A549 (cell line): ENCODE data around the gene KRTAP12-2. TPM values are rescaled to one million over a fixed set of nuclear protein-coding genes. Genes with fewer than 3 reads are reported as not detected.
"Not testable (repeated sequence)": the region's sequence is repeated elsewhere in the genome, so short reads cannot be mapped to it uniquely, and the experiment has no call there.

Experiments used
- ATAC-seq, 2 experiments: fragments of 200-7000 bp in 1 of 2; fragments of >200 bp in 1 of 2; cut with Nextera tagmentation in 1 of 2; cut with Tn5 transposase in 1 of 2; 3 replicates each; pipeline versions ENCODE4 v1.8.0 to v1.9.1; 2018 to 2020; ENCODE audit warnings: mild to moderate bottlenecking in 1 of 2, moderate library complexity in 1 of 2
- CTCF ChIA-PET: fragments of 300-600 bp; sonication (Branson Sonifier 250); formaldehyde crosslinking; extraction: SDS; loops from one replicate; lab custom pipeline; 2021; ENCODE audit warnings: antibody characterized with exemption, inconsistent platforms; lab: Yijun Ruan, JAX
- POLR2A ChIA-PET: fragments of 350-600 bp; formaldehyde crosslinking; extraction: SDS; loops from one replicate; lab custom pipeline; 2021; ENCODE audit warnings: antibody characterized with exemption, inconsistent platforms; lab: Yijun Ruan, JAX
- DNase-seq, 2 experiments: peaks; one replicate each; pipeline versions ENCODE4 v3.0.0 to v3.0.0-alpha.2; 2011 to 2016; ENCODE audit warnings: low read depth in 1 of 2, low spot score in 1 of 2
- FAIRE-seq: peaks from 2 replicates; lab custom pipeline; 2011; peaks lifted over from hg19 to GRCh38; lab: Jason Lieb, UNC
- H3K27ac ChIP-seq, 2 experiments: fragments of >200 bp; sonication (Bioruptor Twin); formaldehyde crosslinking; 3 replicates each; pipeline ENCODE4 v1.5.1; 2016 to 2017
- H3K4me1 ChIP-seq: fragments of >200 bp; sonication (Bioruptor Twin); formaldehyde crosslinking; 3 replicates; pipeline ENCODE4 v1.6.1; 2016
- H3K4me2 ChIP-seq: fragments of >200 bp; sonication (Bioruptor Twin); formaldehyde crosslinking; 3 replicates; pipeline ENCODE4 v1.6.1; 2016
- H3K4me3 ChIP-seq: fragments of >200 bp; sonication (Bioruptor Twin); formaldehyde crosslinking; 3 replicates; pipeline ENCODE4 v1.5.1; 2016
- H3K9me3 ChIP-seq: fragments of >200 bp; sonication (Bioruptor Twin); formaldehyde crosslinking; 3 replicates; pipeline ENCODE4 v1.6.1; 2016
- CBX2 ChIP-seq: fragments of 200-600 bp; sonication (generic); IDR thresholded peaks from 2 replicates; pipeline ENCODE4 v1.6.1; 2016; ENCODE audit warnings: low read depth, mild to moderate bottlenecking, borderline replicate concordance
- CBX8 ChIP-seq: fragments of 200-600 bp; sonication (generic); IDR thresholded peaks from 2 replicates; pipeline ENCODE4 v1.6.1; 2016
- CHD2 ChIP-seq: fragments of 150-350 bp; IDR thresholded peaks from 2 replicates; pipeline ENCODE4 v1.6.1; 2014; ENCODE audit warnings: low read length; ENCODE audit not compliant: partially characterized antibody
- CHD4 ChIP-seq: fragments of 200-600 bp; sonication (generic); IDR thresholded peaks from 2 replicates; pipeline ENCODE4 v1.6.1; 2016; ENCODE audit warnings: antibody characterized with exemption, mild to moderate bottlenecking, borderline replicate concordance
- EHF ChIP-seq: fragments of 250-450 bp; sonication (Bioruptor Pico); IDR thresholded peaks from 2 replicates; pipeline ENCODE4 v1.5.0; 2020; ENCODE audit warnings: mild to moderate bottlenecking
- FOSB ChIP-seq: fragments of 250-450 bp; sonication (Bioruptor Pico); IDR thresholded peaks from 2 replicates; pipeline ENCODE4 v1.5.0; 2020; ENCODE audit warnings: mild to moderate bottlenecking, moderate library complexity
- FOXS1 ChIP-seq: fragments of 250-450 bp; sonication (Bioruptor Pico); IDR thresholded peaks from 2 replicates; pipeline ENCODE4 v1.5.0; 2020; ENCODE audit warnings: mild to moderate bottlenecking, moderate library complexity
- GATA3 ChIP-seq: IDR thresholded peaks from 2 replicates; pipeline ENCODE4 v1.6.1; 2012; ENCODE audit warnings: borderline replicate concordance
- HDAC2 ChIP-seq: fragments of 200-600 bp; sonication (generic); IDR thresholded peaks from 2 replicates; pipeline ENCODE4 v1.6.1; 2016
- HEYL ChIP-seq: fragments of 250-450 bp; sonication (Bioruptor Pico); IDR thresholded peaks from 2 replicates; pipeline ENCODE4 v1.8.0; 2021; ENCODE audit warnings: mild to moderate bottlenecking, moderate library complexity
- HOXA7 ChIP-seq: fragments of 250-450 bp; sonication (Bioruptor Pico); IDR thresholded peaks from 2 replicates; pipeline ENCODE4 v1.5.0; 2020; ENCODE audit warnings: mild to moderate bottlenecking, moderate library complexity
- HOXB13 ChIP-seq: fragments of 250-450 bp; sonication (Bioruptor Pico); IDR thresholded peaks from 2 replicates; pipeline ENCODE4 v1.5.0; 2020; ENCODE audit warnings: low read depth, mild to moderate bottlenecking, moderate library complexity
- JUN ChIP-seq, 2 experiments: fragments of >200 bp; sonication (Bioruptor Twin); formaldehyde crosslinking; IDR thresholded peaks; 2 replicates in 1 of 2; 3 replicates in 1 of 2; pipeline ENCODE4 v1.6.1; 2016 to 2017
- JUNB ChIP-seq: fragments of >200 bp; sonication (Bioruptor Twin); formaldehyde crosslinking; IDR thresholded peaks from 2 replicates; pipeline ENCODE4 v1.6.1; 2016
- KDM5A ChIP-seq: fragments of 200-600 bp; sonication (generic); IDR thresholded peaks from 2 replicates; pipeline ENCODE4 v1.6.1; 2016; ENCODE audit warnings: antibody characterized with exemption, mild to moderate bottlenecking
- MAFK ChIP-seq: fragments of 450-650 bp; IDR thresholded peaks from 2 replicates; pipeline ENCODE4 v1.6.1; 2014; ENCODE audit not compliant: partially characterized antibody
- NPAS2 ChIP-seq: fragments of 250-450 bp; sonication (Bioruptor Pico); IDR thresholded peaks from 2 replicates; pipeline ENCODE4 v1.8.0; 2022; ENCODE audit warnings: mild to moderate bottlenecking, moderate library complexity, borderline replicate concordance
- RCOR1 ChIP-seq: fragments of 150-350 bp; IDR thresholded peaks from 2 replicates; pipeline ENCODE4 v1.6.1; 2014; ENCODE audit warnings: antibody characterized with exemption, low read length, low read depth
- SMC3 ChIP-seq: fragments of >200 bp; sonication (Bioruptor Twin); formaldehyde crosslinking; IDR thresholded peaks from 3 replicates; pipeline ENCODE4 v1.6.1; 2018; ENCODE audit warnings: inconsistent platforms
- WGBS: methylation state at CpG from one replicate; pipeline ENCODE4 v1.1.6; 2017; ENCODE audit errors: missing lambda C conversion rate; 5-methylcytosine and 5-hydroxymethylcytosine counted together
- polyA plus RNA-seq, 4 experiments: library from polyadenylated mRNA; depleted of rRNA in 3 of 4; stranded (reverse); fragments of >200 nt; fragmentation: RNase III in 1 of 4; extraction: RNeasy Plus Mini Kit Qiagen cat#74134 plus additional on column Dnase treatment in 1 of 4; gene quantifications; 2 replicates in 3 of 4; 3 replicates in 1 of 4; pipeline ENCODE4 v1.2.3, GENCODE V29; 2011 to 2017
- TF ChIP-seq, protein P1 (sequence below): fragments of >200 bp; sonication (Bioruptor Twin); formaldehyde crosslinking; IDR thresholded peaks from 3 replicates; pipeline ENCODE4 v1.6.1; 2016
- TF ChIP-seq, protein P2 (sequence below): fragments of 250-450 bp; sonication (Bioruptor Pico); IDR thresholded peaks from 2 replicates; pipeline ENCODE4 v1.5.0; 2020; ENCODE audit warnings: low read depth, mild to moderate bottlenecking, moderate library complexity
- TF ChIP-seq, protein P3 (sequence below): fragments of 150-350 bp; IDR thresholded peaks from 2 replicates; pipeline ENCODE4 v1.6.1; 2014; ENCODE audit warnings: low read depth, mild to moderate bottlenecking, low read length
- TF ChIP-seq, protein P4 (sequence below): IDR thresholded peaks from 2 replicates; pipeline ENCODE4 v1.6.1; 2012

KRTAP12-2 gene
- polyA plus RNA-seq, 2 of the 4 experiments (the other 2 are of a cell fraction): not detected

DNA sequence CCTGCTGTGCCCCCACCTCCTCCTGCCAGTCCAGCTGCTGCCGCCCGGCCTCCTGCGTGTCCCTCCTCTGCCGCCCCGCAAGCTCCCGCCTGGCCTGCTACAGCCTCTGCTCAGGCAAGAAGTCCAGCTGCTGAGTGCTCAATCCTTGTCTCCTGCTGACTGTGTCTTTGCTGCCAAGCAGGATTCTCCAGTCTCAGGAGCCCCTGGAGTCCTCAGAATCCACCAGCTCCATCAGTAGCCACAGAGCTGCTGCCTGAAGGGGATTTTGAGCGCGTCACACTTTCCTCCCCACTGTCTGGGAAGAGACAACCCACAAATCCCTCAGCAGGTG is 19.5 kb downstream of the KRTAP12-2 start:
- Histone ChIP-seq H3K4me3 (no peak overlapping the region), H3K4me2 (no peak overlapping the region), H3K4me1 (no peaks in the 10 kb centered on the region), H3K27ac (no peak overlapping the region), H3K9me3 (peaks cover 5% of the 10 kb centered on the region; the same call in 1 of the 3 replicates)
- DNase-seq: no peak
- ATAC-seq: no peak
- ChIA-PET CTCF (no interaction called here), POLR2A (no interaction called here)
- no peak for FAIRE-seq
- WGBS: 79% methylated on average over 8 of the region's 8 CpGs
- no peak for TF ChIP-seq FOXS1 (CRISPR knock-in tag)
- no peak for TF ChIP-seq GATA3
- TF ChIP-seq, protein P1, sequence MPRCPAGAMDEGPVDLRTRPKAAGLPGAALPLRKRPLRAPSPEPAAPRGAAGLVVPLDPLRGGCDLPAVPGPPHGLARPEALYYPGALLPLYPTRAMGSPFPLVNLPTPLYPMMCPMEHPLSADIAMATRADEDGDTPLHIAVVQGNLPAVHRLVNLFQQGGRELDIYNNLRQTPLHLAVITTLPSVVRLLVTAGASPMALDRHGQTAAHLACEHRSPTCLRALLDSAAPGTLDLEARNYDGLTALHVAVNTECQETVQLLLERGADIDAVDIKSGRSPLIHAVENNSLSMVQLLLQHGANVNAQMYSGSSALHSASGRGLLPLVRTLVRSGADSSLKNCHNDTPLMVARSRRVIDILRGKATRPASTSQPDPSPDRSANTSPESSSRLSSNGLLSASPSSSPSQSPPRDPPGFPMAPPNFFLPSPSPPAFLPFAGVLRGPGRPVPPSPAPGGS: no peak
- TF ChIP-seq, protein P2, sequence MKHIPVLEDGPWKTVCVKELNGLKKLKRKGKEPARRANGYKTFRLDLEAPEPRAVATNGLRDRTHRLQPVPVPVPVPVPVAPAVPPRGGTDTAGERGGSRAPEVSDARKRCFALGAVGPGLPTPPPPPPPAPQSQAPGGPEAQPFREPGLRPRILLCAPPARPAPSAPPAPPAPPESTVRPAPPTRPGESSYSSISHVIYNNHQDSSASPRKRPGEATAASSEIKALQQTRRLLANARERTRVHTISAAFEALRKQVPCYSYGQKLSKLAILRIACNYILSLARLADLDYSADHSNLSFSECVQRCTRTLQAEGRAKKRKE (CRISPR knock-in tag): no peak
- TF ChIP-seq JUNB: no peak
- no peak for TF ChIP-seq EHF
- TF ChIP-seq RCOR1: no peak
- no peak for TF ChIP-seq SMC3
- no peak for TF ChIP-seq CHD2
- no peak for TF ChIP-seq FOSB (CRISPR knock-in tag)
- TF ChIP-seq JUN (IDR thresholded peaks at IDR 0.05): no peak
- no peak for TF ChIP-seq HEYL (CRISPR knock-in tag)
- no peak for TF ChIP-seq NPAS2 (CRISPR knock-in tag)
- TF ChIP-seq, protein P3, sequence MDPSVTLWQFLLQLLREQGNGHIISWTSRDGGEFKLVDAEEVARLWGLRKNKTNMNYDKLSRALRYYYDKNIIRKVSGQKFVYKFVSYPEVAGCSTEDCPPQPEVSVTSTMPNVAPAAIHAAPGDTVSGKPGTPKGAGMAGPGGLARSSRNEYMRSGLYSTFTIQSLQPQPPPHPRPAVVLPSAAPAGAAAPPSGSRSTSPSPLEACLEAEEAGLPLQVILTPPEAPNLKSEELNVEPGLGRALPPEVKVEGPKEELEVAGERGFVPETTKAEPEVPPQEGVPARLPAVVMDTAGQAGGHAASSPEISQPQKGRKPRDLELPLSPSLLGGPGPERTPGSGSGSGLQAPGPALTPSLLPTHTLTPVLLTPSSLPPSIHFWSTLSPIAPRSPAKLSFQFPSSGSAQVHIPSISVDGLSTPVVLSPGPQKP: no peak
- no peak for TF ChIP-seq CBX2
- no peak for TF ChIP-seq HOXB13 (CRISPR knock-in tag)

DNA sequence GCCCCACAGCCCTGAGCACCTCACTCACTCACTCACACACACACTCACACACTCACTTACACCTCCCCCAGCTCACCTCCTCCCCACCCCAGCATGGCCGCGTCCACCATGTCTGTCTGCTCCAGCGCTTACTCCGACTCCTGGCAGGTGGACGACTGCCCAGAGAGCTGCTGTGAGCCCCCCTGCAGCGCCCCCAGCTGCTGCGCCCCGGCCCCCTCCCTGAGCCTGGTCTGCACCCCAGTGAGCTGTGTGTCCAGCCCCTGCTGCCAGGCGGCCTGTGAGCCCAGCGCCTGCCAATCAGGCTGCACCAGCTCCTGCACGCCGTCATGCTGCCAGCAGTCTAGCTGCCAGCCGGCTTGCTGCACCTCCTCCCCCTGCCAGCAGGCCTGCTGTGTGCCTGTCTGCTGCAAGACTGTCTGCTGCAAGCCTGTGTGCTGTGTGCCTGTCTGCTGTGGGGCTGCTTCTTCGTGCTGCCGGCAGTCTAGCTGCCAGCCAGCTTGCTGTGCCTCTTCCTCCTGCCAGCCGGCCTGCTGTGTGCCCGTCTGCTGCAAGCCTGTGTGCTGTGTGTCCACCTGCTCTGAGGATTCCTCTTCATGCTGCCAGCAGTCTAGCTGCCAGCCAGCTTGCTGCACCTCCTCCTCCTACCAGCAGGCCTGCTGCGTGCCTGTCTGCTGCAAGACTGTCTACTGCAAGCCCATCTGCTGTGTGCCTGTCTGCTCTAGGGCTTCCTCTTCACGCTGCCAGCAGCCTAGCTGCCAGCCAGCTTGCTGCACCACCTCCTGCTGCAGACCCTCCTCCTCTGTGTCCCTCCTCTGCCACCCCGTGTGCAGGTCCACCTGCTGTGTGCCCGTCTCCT is 20.1 kb downstream of the KRTAP12-2 start, which contains the start of gene KRTAP10-11:
TSS of gene KRTAP10-11 (plus strand) at position 49 of the 856 bp plus-strand sequence. CDS start at position 94, 45 bp downstream.
- WGBS: 12% methylated on average over 5 of the region's 21 CpGs
- H3K4me1 ChIP-seq, H3K4me3 ChIP-seq, FAIRE-seq, ATAC-seq, H3K4me2 ChIP-seq, H3K9me3 ChIP-seq, H3K27ac ChIP-seq, POLR2A ChIA-PET, CTCF ChIA-PET, DNase-seq: not testable (repeated sequence)

DNA sequence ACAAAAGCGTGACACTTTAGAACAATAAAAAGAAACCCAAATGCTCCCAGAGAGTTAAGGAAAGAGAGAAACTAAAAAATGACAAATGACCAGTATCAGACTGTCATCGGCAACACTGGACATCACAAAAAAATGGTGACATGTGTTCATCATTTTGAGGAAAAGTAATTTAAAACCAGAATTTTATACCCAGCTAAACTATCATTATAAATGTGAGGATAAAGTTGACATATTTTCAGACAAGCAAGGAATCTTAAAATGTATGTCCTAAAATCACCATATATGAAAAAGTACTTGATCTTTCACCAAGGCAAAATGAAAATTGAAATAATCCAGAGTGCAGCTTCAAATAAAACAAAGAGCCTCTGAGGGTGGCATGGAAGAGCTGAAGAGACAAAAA is 21.8 kb downstream of the KRTAP12-2 start:
- no peak overlapping the region for H3K4me2 ChIP-seq
- H3K9me3 ChIP-seq: peaks cover 9% of the 10 kb centered on the region; the same call in 2 of the 3 replicates
- ATAC-seq: no peak
- TF ChIP-seq EHF: no peak
- TF ChIP-seq CBX8: no peak
- TF ChIP-seq, protein P2 (CRISPR knock-in tag): no peak
- no peak for TF ChIP-seq CHD4
- no peak for TF ChIP-seq KDM5A
- no peak for TF ChIP-seq RCOR1
- TF ChIP-seq, protein P1: no peak
- TF ChIP-seq MAFK: no peak
- TF ChIP-seq HDAC2: no peak
- TF ChIP-seq HOXB13 (CRISPR knock-in tag): no peak
- TF ChIP-seq, protein P4, sequence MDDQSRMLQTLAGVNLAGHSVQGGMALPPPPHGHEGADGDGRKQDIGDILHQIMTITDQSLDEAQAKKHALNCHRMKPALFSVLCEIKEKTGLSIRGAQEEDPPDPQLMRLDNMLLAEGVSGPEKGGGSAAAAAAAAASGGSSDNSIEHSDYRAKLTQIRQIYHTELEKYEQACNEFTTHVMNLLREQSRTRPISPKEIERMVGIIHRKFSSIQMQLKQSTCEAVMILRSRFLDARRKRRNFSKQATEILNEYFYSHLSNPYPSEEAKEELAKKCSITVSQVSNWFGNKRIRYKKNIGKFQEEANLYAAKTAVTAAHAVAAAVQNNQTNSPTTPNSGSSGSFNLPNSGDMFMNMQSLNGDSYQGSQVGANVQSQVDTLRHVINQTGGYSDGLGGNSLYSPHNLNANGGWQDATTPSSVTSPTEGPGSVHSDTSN: no peak
- TF ChIP-seq HOXA7: no peak
- CTCF ChIA-PET: no interaction called here
- FAIRE-seq: no peak
- H3K4me1 ChIP-seq: no peaks in the 10 kb centered on the region
- DNase-seq: no peak
- 19% methylated on average over 2 of the region's 2 CpGs for WGBS
- POLR2A ChIA-PET: no interaction called here
- H3K27ac ChIP-seq: no peak overlapping the region
- H3K4me3 ChIP-seq: no peak overlapping the region
